GM12892 (cell line): ENCODE data around the gene SPR.

Experiments used
- DNase-seq: peaks from one replicate; pipeline ENCODE4 v3.0.0; 2011; ENCODE audit not compliant: insufficient read length
- FAIRE-seq: peaks from 2 replicates; lab custom pipeline; 2011; peaks lifted over from hg19 to GRCh38; lab: Jason Lieb, UNC
- POLR2A ChIP-seq: IDR thresholded peaks from 2 replicates; pipeline ENCODE4 v1.6.1; 2011; ENCODE audit warnings: low read depth, low read length, control low read depth
- POLR2AphosphoS5 ChIP-seq: IDR thresholded peaks from 2 replicates; pipeline ENCODE4 v1.6.1; 2011; ENCODE audit warnings: low read depth, low read length, control low read depth
- TAF1 ChIP-seq: IDR thresholded peaks from 2 replicates; pipeline ENCODE4 v1.6.1; 2011; ENCODE audit warnings: low read depth, mild to moderate bottlenecking, control low read depth, low read length, borderline replicate concordance

Gene SPR

DNA sequence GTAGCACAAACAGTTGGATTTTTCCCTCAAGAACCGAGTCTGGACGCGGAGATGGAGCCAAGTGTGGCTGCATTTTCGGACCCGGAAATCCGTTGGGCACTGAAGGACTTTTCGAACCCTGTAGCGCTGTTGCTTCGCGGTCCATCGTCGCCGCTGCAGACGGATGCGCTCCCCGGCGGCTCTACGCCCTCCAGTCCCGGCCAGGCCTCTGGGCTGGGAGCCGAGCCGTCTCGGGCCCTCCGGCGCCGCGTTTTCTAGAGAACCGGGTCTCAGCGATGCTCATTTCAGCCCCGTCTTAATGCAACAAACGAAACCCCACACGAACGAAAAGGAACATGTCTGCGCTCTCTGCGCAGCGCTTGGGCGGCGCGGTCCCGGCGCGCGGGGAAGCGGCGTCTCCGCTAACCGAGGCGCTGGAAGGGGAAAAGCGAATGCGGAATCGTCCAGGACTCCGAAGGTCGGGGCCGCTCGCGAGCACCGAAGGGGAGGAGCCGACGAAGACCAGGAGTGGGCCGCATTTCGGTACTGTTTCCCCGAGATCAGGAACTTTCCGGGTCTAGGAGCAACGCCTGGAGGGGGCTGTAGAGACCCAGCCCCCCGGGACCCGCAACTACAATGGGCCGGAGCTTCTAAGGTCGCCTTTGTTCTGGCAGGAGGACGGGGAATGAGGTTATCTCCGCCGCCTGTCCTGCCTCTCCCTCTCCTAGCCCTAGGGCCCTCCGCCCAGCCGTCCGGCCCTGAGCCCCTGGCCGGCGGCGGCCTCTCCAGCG, 33.3 kb downstream of the SPR start:
- FAIRE-seq = no peak
- TF ChIP-seq POLR2A (no peak), POLR2AphosphoS5 (no peak), TAF1 (no peak)

DNA sequence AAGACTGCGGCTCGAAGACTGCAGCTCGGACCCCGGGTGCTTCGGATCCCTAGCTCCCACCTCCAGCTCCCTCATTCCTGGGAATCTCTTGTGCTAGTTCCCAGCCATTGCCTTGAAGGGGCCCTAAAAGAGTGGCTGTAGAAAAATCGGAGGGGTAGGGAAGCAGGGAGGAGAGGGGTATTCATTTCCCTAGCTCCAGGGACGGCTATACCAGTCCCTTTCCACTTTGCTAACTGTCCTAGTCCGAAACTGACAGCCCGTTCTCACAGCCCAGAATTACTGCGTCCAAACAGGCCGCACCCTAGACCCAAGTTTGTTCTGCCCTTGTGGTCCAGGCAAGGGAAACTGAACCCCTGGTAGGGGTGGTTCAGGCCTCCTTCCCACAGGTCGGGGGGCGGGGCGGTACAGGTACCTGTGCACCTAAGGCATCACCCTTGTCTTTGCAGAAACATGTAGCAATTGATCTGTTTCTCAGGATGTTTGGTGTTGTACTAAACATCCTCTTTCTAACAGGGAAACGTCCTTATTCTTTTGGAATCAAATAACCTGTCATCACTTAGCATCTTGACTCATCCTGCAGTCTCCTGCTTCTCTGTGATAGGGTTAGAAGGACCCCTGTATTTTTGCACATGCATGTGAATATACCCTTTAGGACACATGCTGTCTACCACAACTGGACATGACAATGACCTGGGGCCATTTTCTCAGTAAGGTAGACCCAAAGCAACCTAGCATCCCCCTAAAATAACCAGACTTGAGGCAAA, 34.1 kb downstream of the SPR start:
- TF ChIP-seq TAF1 (no peak), POLR2AphosphoS5 (no peak), POLR2A (no peak)
- FAIRE-seq (no peak), DNase-seq (peak; percentile 5)

More for the DNA sequence above, 33.3 kb downstream of the SPR start:
- no peak for DNase-seq

DNA sequence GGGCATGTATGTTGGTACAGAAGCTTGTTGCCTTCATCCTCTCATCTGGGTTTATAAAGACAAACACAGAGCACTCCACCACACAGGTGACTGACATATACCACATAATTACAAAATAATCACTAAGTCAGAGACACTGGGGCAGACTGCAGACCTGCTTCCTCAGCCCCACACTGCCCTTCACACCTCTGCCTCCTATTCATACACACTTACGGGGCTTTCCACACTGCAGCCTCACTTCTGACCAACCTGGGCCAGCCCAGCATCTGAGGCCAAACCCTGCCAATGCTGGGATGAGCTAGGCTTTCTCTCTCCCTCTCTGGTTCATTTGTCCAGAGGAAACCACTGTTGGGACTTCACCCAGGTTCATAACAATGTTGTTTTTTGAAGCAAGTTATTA, 34.6 kb downstream of the SPR start:
- DNase-seq = peak; percentile 2
- TF ChIP-seq POLR2A = no peak
- TF ChIP-seq TAF1 = no peak
- no peak for TF ChIP-seq POLR2AphosphoS5
- no peak for FAIRE-seq

DNA sequence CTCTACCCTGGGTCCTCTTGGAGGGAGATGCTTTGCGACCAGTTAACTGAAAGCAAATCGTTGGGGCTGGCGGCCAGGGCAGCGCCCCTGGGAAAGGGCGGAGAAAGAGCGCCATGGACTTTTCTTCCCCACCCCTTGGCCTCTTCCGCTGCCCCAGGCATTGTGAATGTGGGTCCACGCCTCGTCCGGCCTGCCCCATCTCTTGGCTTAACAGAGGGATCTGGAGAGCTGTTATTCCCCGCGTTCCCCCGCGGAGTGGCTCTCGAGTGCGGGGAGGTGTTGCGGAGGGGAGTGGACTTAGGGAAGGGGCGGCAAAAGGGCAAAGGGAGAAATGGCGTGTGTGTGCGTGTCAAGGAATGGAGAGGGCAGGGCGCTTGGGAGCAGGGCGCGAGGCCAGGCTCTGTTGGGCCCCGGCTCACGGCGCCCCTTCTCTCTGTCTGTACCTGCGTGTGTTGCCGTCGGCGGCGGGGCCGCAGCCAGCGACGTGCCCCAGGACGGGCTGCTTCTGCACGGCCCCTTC, 36.7 kb downstream of the SPR start:
- DNase-seq (no peak), FAIRE-seq (no peak)
- TF ChIP-seq POLR2AphosphoS5 = no peak
- no peak for TF ChIP-seq POLR2A
- TF ChIP-seq TAF1 = no peak

DNA sequence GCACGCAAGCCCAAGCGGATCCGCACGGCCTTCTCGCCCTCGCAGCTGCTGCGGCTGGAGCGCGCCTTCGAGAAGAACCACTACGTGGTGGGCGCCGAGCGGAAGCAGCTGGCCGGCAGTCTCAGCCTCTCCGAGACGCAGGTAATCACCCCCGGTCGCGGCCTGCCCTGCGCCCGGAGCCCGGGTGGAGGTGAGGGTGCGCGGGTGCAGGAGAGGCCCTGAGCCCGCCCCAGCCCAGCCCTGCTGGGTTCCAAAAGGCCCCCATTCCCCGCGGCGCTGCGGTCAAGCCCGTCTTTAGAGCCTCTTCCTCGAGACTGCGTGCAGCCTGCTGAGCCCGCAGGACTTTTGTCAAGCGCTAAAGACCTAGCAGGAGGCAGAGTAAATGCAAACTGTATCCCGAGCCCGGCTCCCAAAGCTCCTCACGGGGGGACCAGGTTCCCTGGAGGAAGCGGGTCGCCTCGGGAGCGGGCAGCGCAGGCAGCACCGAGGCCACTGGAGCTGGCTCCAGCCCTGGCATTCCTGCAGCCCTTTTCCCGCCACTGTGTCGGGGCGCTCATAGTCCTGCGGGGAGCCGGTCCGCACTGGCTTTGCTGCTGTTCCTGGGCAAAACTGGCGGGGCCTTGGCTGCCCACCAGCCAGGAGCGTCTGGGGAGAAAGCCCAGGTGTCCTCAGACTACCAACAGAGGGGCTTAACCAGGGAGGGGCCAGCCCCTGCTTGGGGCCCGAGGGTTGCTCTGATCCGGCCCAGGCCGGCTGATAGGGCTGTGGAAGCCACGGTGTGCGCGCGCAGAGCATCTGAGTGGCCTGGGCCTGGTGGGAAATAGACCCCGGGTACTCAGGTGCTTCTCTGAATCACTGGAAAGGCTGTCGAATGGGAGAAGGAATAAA, 37.4 kb downstream of the SPR start:
- DNase-seq (peak; percentile 51), FAIRE-seq (no peak)
- TF ChIP-seq POLR2AphosphoS5 (no peak), POLR2A (no peak), TAF1 (no peak)

DNA sequence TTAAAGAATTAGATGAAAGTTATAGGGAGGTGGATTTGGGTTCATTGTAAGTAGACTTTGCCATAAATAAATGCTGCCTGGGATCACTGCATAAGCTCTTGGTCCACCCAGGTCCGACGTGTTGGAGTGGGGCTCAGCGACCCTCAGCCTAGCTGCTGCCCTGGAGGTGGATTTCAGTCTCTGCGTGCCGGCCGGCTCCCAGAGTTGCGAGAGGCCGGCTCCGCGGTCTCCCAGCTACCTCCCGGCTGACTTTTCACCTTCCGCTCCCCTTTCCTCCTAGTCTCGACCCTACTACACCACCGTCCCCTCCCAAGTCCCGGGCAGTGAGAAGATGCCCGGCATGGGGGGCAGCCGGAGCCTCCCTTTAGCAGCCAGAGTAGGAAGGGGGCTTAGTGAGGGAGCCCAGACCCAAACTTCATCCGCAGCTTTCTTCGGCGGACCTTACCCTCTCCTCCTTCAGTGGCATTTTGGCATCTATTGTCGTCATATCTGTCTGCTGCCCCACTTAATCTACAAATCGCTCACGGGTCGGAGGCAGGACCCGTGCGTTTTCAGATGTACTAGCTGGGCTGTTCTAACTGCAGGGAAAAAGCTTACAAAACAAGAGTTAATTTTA, 38.2 kb downstream of the SPR start:
- no peak for TF ChIP-seq POLR2A
- no peak for TF ChIP-seq TAF1
- no peak for TF ChIP-seq POLR2AphosphoS5
- DNase-seq (peak; percentile 13), FAIRE-seq (no peak)

DNA sequence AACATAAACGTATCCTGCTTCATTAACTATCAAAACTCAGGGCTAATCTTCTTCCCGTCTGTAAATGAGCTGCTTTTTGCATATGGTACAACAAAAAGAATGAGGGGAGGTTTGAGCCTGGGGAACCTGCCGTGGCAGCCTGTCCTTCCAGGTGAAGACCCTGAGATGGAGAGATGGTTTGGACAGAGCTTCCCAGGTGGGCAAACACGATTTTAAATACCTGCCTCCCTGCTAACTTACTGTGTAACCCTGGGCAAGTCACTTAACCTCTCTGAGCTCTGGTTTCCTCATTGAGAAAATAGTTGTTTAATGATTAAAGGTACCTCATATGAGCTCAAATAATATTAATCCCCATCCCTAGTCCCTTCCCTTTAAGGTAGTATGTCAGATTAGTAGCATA, 39.2 kb downstream of the SPR start:
- FAIRE-seq (no peak), DNase-seq (no peak)
- TF ChIP-seq POLR2AphosphoS5 (no peak), TAF1 (no peak), POLR2A (no peak)

DNA sequence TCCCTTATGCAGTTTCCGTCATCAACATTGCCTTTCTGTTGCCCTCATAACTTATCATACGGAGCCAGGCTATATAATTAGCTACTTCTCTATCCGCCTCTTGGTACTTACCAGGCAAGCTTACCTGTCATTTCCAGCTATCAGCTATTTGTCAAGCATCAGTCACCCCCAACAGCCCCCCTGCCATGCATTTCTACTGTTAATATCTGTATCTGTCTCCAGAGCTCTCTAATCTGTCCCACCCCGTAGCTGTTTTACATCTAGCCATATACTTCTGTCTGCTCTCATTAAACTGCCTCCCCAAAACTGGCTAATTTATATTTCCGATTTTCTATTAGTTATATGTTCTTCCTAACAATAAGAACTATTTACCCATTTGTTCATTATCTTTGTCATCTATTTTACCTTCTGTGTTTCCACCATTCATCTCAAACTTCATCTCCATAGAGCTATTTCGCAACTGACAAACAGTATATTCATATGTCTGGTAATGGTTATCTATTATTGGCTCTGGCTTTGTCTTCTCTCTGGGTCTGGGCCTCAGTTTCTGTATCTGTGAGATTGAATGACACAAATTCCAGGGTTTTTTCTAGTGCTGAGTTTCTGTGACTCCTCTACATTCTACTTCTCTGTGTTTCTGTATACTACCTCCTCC, 39.7 kb downstream of the SPR start:
- FAIRE-seq (no peak), DNase-seq (no peak)
- no peak for TF ChIP-seq TAF1
- TF ChIP-seq POLR2A = no peak
- no peak for TF ChIP-seq POLR2AphosphoS5

DNA sequence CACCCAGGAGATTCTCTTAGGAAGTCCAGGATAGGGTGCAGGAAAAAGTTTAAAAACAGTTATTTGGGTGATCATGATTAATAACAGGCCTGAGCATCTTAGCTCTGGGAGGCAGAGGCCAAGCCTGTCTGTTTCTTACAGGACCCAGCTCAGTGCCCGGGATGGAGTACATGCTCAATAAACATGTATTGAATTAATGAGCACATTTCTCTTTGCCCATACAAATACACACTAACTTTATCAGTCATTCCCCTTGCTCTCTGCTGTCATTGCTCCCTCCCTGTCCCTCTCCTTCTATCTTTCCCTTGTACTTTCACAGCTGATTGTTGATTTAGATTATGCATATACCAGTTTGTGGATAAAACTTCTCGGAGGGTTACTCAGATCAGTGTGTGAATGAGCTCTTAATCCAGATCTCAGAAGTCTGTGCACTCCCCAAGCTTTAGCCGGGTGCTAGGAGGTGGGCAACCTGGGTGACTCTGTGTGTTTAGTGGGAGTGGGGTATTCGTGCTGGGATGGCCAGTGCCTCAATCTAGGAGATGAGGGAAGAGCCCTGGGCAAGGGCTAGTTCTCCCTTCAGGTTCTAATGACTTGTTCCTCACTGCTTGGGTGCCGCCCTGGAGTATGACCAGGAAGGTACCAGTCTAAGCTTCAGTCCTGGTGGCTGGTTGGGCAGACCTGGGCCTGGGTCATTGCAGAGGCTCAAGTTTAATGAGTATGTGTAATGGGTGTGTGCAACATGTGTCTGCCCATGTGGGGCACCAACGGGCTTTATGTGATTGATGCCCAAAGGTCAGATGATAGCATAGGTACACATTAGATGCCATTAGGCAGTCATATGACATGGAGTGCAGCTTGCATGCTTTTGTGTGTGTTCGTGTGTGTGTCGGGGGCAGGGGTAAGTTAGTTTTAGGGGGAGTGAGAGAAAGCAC, 40.7 kb downstream of the SPR start:
- no peak for DNase-seq
- FAIRE-seq = no peak
- TF ChIP-seq POLR2A (no peak), TAF1 (no peak), POLR2AphosphoS5 (no peak)

DNA sequence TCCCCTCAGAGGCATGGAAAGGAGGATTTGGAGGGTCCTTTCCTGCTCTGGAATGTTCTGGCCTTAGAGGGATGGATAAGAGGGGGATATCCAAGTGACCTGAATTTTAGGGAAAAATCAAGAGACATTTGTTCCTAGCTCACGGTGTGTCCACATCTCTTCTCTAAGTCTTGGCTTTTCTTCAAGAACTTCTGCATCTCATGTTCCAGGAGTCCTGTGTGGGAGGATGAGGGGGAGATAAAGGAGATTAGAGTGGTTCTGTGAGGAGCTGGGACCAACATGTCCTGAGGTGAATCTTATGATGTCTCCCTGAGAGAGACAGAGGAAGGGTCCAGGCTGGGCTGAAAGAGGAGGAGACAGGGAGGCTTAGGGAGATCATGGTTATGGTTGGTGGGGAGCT, 41.8 kb downstream of the SPR start:
- FAIRE-seq (no peak), DNase-seq (no peak)
- TF ChIP-seq POLR2A (no peak), TAF1 (no peak), POLR2AphosphoS5 (no peak)
